HEK293 (cell line): ENCODE measurements around the gene NAXE.

Source experiments
- CTCF ChIA-PET: fragments of 350-600 bp; formaldehyde crosslinking; extraction: SDS; loops from one replicate; lab custom pipeline; 2021; ENCODE audit warnings: antibody characterized with exemption; lab: Yijun Ruan, JAX
- POLR2A ChIA-PET: fragments of 300-600 bp; formaldehyde crosslinking; extraction: SDS; loops from one replicate; lab custom pipeline; 2020; ENCODE audit warnings: antibody characterized with exemption, inconsistent platforms; lab: Yijun Ruan, JAX
- H3K27ac ChIP-seq: fragments of 200-500 bp; sonication (Bioruptor generic); 2 replicates; pipeline ENCODE4 v1.5.1; 2014; ENCODE audit warnings: low read depth, low read length, control low read depth, inconsistent platforms; ENCODE audit errors: extremely low read depth
- H3K36me3 ChIP-seq, 2 experiments: fragments of 200-500 bp in 1 of 2; sonication (Bioruptor generic) in 1 of 2; 1 replicate in 1 of 2; 2 replicates in 1 of 2; pipeline ENCODE4 v1.5.1; 2014 to 2017; ENCODE audit warnings: inconsistent platforms in 2 of 2, low read length in 2 of 2; ENCODE audit not compliant: control insufficient read depth in 2 of 2, insufficient read depth in 1 of 2
- H3K4me1 ChIP-seq: fragments of 200-500 bp; sonication (Bioruptor generic); 2 replicates; pipeline ENCODE4 v1.5.1; 2014; ENCODE audit warnings: mild to moderate bottlenecking, low read length, inconsistent platforms; ENCODE audit not compliant: control insufficient read depth, insufficient read depth
- H3K4me3 ChIP-seq: 2 replicates; pipeline ENCODE4 v1.5.1; 2011; ENCODE audit warnings: low read depth, mild to moderate bottlenecking, control low read depth, low read length, moderate library complexity
- H3K9me3 ChIP-seq: fragments of 200-500 bp; sonication (Bioruptor generic); 2 replicates; pipeline ENCODE4 v1.5.1; 2014; ENCODE audit warnings: low read depth, low read length, inconsistent platforms; ENCODE audit not compliant: control insufficient read depth, insufficient read depth
- BCL11B ChIP-seq: fragments of 450-650 bp; formaldehyde crosslinking; IDR thresholded peaks from 2 replicates; pipeline ENCODE4 v1.5.1; 2016; ENCODE audit warnings: low read depth, missing biosample characterization, missing genetic modification characterization
- EGR2 ChIP-seq: fragments of 450-650 bp; formaldehyde crosslinking; IDR thresholded peaks from 2 replicates; pipeline ENCODE4 v1.5.1; 2016; ENCODE audit warnings: low read depth, missing biosample characterization, missing genetic modification characterization
- MZF1 ChIP-seq: fragments of 450-650 bp; formaldehyde crosslinking; IDR thresholded peaks from 2 replicates; pipeline ENCODE4 v1.5.1; 2017; ENCODE audit warnings: missing biosample characterization, missing genetic modification characterization, borderline replicate concordance
- OVOL3 ChIP-seq: fragments of 450-650 bp; formaldehyde crosslinking; IDR thresholded peaks from 2 replicates; pipeline ENCODE4 v1.5.1; 2016; ENCODE audit warnings: missing biosample characterization, missing genetic modification characterization
- SALL2 ChIP-seq: fragments of 450-650 bp; formaldehyde crosslinking; IDR thresholded peaks from 2 replicates; pipeline ENCODE4 v1.5.0; 2017; ENCODE audit warnings: missing biosample characterization, mild to moderate bottlenecking, missing genetic modification characterization, borderline replicate concordance
- SCRT2 ChIP-seq: fragments of 450-650 bp; formaldehyde crosslinking; IDR thresholded peaks from 2 replicates; pipeline ENCODE4 v1.5.1; 2016; ENCODE audit warnings: missing biosample characterization, missing genetic modification characterization
- ZBTB7A ChIP-seq: fragments of 450-650 bp; formaldehyde crosslinking; IDR thresholded peaks from 2 replicates; pipeline ENCODE4 v1.5.1; 2016; ENCODE audit warnings: low read depth, missing biosample characterization, missing genetic modification characterization
- ZFHX2 ChIP-seq: fragments of 450-650 bp; formaldehyde crosslinking; conservative IDR thresholded peaks from 2 replicates; pipeline ENCODE4 v1.5.1; 2016; ENCODE audit warnings: missing biosample characterization, missing genetic modification characterization
- ZFP69B ChIP-seq: fragments of 450-650 bp; formaldehyde crosslinking; IDR thresholded peaks from 2 replicates; pipeline ENCODE4 v1.5.1; 2016; ENCODE audit warnings: missing biosample characterization, missing genetic modification characterization
- ZNF19 ChIP-seq: fragments of 450-650 bp; formaldehyde crosslinking; IDR thresholded peaks from 2 replicates; pipeline ENCODE4; 2016; ENCODE audit warnings: missing biosample characterization, missing genetic modification characterization, low read depth
- ZNF248 ChIP-seq: fragments of 450-650 bp; formaldehyde crosslinking; IDR thresholded peaks from 2 replicates; pipeline ENCODE4 v1.5.1; 2017; ENCODE audit warnings: missing biosample characterization, missing genetic modification characterization
- ZNF274 ChIP-seq, 2 experiments: fragments of 200-500 bp in 1 of 2; fragments of 450-650 bp in 1 of 2; sonication (Bioruptor generic) in 1 of 2; formaldehyde crosslinking in 1 of 2; IDR thresholded peaks; 2 replicates each; pipeline versions ENCODE4 v1.5.1 to v1.6.1; 2014 to 2016; ENCODE audit warnings: borderline replicate concordance in 1 of 2, inconsistent platforms in 1 of 2, low read length in 1 of 2, missing biosample characterization in 1 of 2, missing genetic modification characterization in 1 of 2
- ZNF362 ChIP-seq: fragments of 450-650 bp; formaldehyde crosslinking; IDR thresholded peaks from 2 replicates; pipeline ENCODE4 v1.5.1; 2016; ENCODE audit warnings: missing biosample characterization, missing genetic modification characterization
- ZNF366 ChIP-seq: fragments of 450-650 bp; formaldehyde crosslinking; conservative IDR thresholded peaks from 2 replicates; pipeline ENCODE4 v1.5.1; 2016; ENCODE audit warnings: missing biosample characterization, missing genetic modification characterization
- ZNF398 ChIP-seq: fragments of 450-650 bp; formaldehyde crosslinking; IDR thresholded peaks from 2 replicates; pipeline ENCODE4 v1.5.1; 2017; ENCODE audit warnings: missing biosample characterization, missing genetic modification characterization
- ZNF416 ChIP-seq: fragments of 450-650 bp; formaldehyde crosslinking; IDR thresholded peaks from 2 replicates; pipeline ENCODE4 v1.5.1; 2016; ENCODE audit warnings: missing biosample characterization, missing genetic modification characterization
- ZNF433 ChIP-seq: fragments of 450-650 bp; formaldehyde crosslinking; IDR thresholded peaks from 2 replicates; pipeline ENCODE4 v1.5.1; 2016; ENCODE audit warnings: missing biosample characterization, missing genetic modification characterization, low read depth
- ZNF514 ChIP-seq: fragments of 450-650 bp; formaldehyde crosslinking; IDR thresholded peaks from 2 replicates; pipeline ENCODE4 v1.5.1; 2016; ENCODE audit warnings: missing biosample characterization, missing genetic modification characterization
- ZNF571 ChIP-seq: fragments of 450-650 bp; formaldehyde crosslinking; IDR thresholded peaks from 2 replicates; pipeline ENCODE4 v1.5.0; 2017; ENCODE audit warnings: missing biosample characterization, missing genetic modification characterization
- ZNF830 ChIP-seq: fragments of 450-650 bp; IDR thresholded peaks from 2 replicates; pipeline ENCODE4 v1.5.0; 2018; ENCODE audit warnings: missing biosample characterization, missing genetic modification characterization, low read depth, mild to moderate bottlenecking, moderate library complexity
- ZSCAN16 ChIP-seq: fragments of 450-650 bp; formaldehyde crosslinking; IDR thresholded peaks from 2 replicates; pipeline ENCODE4 v1.5.1; 2016; ENCODE audit warnings: missing biosample characterization, missing genetic modification characterization
- TF ChIP-seq, protein P1 (sequence below): fragments of 450-650 bp; formaldehyde crosslinking; IDR thresholded peaks from 2 replicates; pipeline ENCODE4 v1.5.1; 2016; ENCODE audit warnings: missing biosample characterization, missing genetic modification characterization

The NAXE gene

DNA sequence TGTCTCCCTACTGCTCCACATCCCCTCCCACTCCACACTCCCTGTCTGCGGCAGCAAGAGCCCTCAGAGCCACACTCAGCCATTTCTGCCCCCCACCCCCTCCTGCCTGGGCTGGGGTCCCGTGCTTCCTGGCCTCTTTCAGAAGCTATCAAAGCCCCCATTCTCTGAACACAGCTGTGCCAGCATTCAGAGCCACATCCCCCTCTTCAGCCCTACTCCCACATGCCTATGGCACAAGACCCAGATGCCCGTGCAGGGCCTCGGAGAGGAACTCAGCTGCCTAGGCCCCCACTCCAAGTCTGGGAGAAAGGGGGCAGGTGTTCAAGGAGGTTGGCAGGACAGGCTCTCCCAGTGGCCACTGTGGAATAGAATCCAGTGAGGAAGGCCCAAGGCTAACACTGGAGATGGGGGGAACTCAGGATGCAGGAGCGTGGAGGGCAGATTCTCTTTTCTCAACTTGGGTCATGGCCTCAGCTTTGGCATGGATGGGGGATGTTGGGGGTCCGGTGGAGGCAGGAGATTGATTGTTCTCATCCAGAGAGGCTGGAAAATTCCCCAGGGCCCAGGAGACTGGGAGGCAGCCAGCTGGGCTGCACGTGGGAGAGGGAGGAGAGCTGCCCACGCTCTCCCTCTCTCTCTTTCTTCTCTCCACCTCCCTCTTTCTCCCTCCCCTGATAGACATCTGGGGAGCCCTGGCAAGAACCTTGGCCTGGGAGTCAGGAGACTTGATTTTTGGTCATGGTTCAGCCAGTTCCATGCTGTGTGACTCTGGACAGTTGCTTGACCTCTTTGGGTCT lies 46.8 kb downstream of the NAXE start:
- ChIA-PET POLR2A (no interaction called here), CTCF (interaction anchor here (0.9 to 7.1 kb wide), 3 partner anchors 12 to 20 kb away, joined by 3 to 79 read pairs (median 7); no protein-coding TSS in a partner anchor)
- Histone ChIP-seq H3K36me3 (no peaks in the 10 kb centered on the region), H3K27ac (no peak overlapping the region), H3K4me1 (no peaks in the 10 kb centered on the region), H3K9me3 (no peaks in the 10 kb centered on the region), H3K4me3 (no peak overlapping the region)
- TF ChIP-seq ZNF830 (tag by site-specific recombination) (no peak), SALL2 (tag by site-specific recombination) (no peak), MZF1 (tag by site-specific recombination) (no peak), SCRT2 (no peak), ZNF514 (tag by site-specific recombination) (no peak), OVOL3 (tag by site-specific recombination) (no peak), ZNF362 (tag by site-specific recombination) (no peak), BCL11B (no peak), ZNF398 (tag by site-specific recombination) (peak; percentile 74), ZNF571 (tag by site-specific recombination) (no peak), ZSCAN16 (tag by site-specific recombination) (no peak), ZBTB7A (tag by site-specific recombination) (no peak), ZNF248 (tag by site-specific recombination) (no peak), ZFHX2 (peak; percentile 80), ZNF416 (tag by site-specific recombination) (no peak), ZNF366 (tag by site-specific recombination) (peak; percentile 28; the same call in 1 of the 2 replicates), ZNF433 (tag by site-specific recombination) (no peak), ZNF19 (no peak), ZNF274 (IDR thresholded peaks at IDR 0.05; ENCODE audit: low read length) (no peak), ZNF274 (tag by site-specific recombination; IDR thresholded peaks at IDR 0.05; ENCODE audit: borderline replicate concordance) (no peak), ZFP69B (tag by site-specific recombination) (no peak), EGR2 (peak; percentile 74; the same call in 1 of the 2 replicates)
- TF ChIP-seq, protein P1, sequence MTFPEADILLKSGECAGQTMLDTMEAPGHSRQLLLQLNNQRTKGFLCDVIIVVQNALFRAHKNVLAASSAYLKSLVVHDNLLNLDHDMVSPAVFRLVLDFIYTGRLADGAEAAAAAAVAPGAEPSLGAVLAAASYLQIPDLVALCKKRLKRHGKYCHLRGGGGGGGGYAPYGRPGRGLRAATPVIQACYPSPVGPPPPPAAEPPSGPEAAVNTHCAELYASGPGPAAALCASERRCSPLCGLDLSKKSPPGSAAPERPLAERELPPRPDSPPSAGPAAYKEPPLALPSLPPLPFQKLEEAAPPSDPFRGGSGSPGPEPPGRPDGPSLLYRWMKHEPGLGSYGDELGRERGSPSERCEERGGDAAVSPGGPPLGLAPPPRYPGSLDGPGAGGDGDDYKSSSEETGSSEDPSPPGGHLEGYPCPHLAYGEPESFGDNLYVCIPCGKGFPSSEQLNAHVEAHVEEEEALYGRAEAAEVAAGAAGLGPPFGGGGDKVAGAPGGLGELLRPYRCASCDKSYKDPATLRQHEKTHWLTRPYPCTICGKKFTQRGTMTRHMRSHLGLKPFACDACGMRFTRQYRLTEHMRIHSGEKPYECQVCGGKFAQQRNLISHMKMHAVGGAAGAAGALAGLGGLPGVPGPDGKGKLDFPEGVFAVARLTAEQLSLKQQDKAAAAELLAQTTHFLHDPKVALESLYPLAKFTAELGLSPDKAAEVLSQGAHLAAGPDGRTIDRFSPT (tag by site-specific recombination), result no peak
